H1 (cell line): ENCODE data around the gene SVOPL. TPM values are rescaled to one million over a fixed set of nuclear protein-coding genes. Genes with fewer than 3 reads are reported as not detected.

Source experiments
- CBX5 ChIP-seq: fragments of 300-800, 300-1000 bp; sonication (generic); IDR thresholded peaks from 2 replicates; pipeline ENCODE4 v1.7.1; 2016; ENCODE audit warnings: antibody characterized with exemption, low read length, low read depth
- CHD2 ChIP-seq: IDR thresholded peaks from 2 replicates; pipeline ENCODE4 v1.6.1; 2012; ENCODE audit warnings: low read length, improper control_type of control experiment
- HDAC2 ChIP-seq, 2 experiments: fragments of 300-600 bp in 1 of 2; sonication (generic) in 1 of 2; IDR thresholded peaks; 2 replicates each; pipeline ENCODE4 v1.6.1; 2011 to 2012; ENCODE audit warnings: low read depth in 2 of 2, low read length in 2 of 2, mild to moderate bottlenecking in 2 of 2, moderate library complexity in 2 of 2, borderline replicate concordance in 1 of 2, inconsistent platforms in 1 of 2
- RBBP5 ChIP-seq: IDR thresholded peaks from 2 replicates; pipeline ENCODE4 v1.7.1; 2012; ENCODE audit warnings: low read depth, mild to moderate bottlenecking, inconsistent platforms, low read length, moderate library complexity, borderline replicate concordance
- RNF2 ChIP-seq: fragments of 200-900, 300-1000 bp; sonication (generic); IDR thresholded peaks from 2 replicates; pipeline ENCODE4 v1.7.1; 2016; ENCODE audit warnings: borderline replicate concordance, low read depth, mild to moderate bottlenecking, antibody characterized with exemption, low read length; ENCODE audit not compliant: poor library complexity, severe bottlenecking; ENCODE audit errors: missing control alignments
- SAP30 ChIP-seq: fragments of 300-600 bp; sonication (generic); IDR thresholded peaks from 2 replicates; pipeline ENCODE4 v1.7.1; 2012; ENCODE audit warnings: low read length, moderate library complexity, mild to moderate bottlenecking, inconsistent platforms; ENCODE audit not compliant: insufficient read depth, insufficient replicate concordance
- TBP ChIP-seq: IDR thresholded peaks from 2 replicates; pipeline ENCODE4 v1.6.1; 2011; ENCODE audit warnings: low read depth, low read length, improper control_type of control experiment
- polyA plus RNA-seq, 7 experiments: library from polyadenylated mRNA; depleted of rRNA in 3 of 7; stranded (reverse) in 5 of 7; unstranded in 2 of 7; fragments of >200 nt in 5 of 7; fragments of 200-250 nt in 2 of 7; gene quantifications; 1 replicate in 5 of 7; 2 replicates in 1 of 7; 4 replicates in 1 of 7; pipeline versions ENCODE4 v1.2.1 to v1.2.3, GENCODE V29; 2011 to 2013; ENCODE audit warnings: missing spikeins in 2 of 7, mixed read lengths in 2 of 7
- total RNA-seq: library from RNA; stranded (reverse); fragmentation: NEBNext Ultra II Directional; extraction: Animal tissue kit (Norgen Biotek cat#: 25700); gene quantifications from 2 replicates; pipeline ENCODE4 v1.2.1, GENCODE V29; 2021

SVOPL gene
- total and polyA plus RNA-seq, 2 of the 8 experiments (the other 6 are each of a cell fraction or from before 2014, with no cell fraction given): 1.1 to 1.4 TPM

- no peak for TF ChIP-seq SAP30
- no peak for TF ChIP-seq TBP
- no peak for TF ChIP-seq HDAC2 (IDR thresholded peaks at IDR 0.05; ENCODE audit: borderline replicate concordance in 1 of 2, low read depth in 2 of 2, low read length in 2 of 2)
- no peak for TF ChIP-seq CBX5
- TF ChIP-seq CHD2: no peak
- no peak for TF ChIP-seq RBBP5
- no peak for TF ChIP-seq RNF2
Observed at GRCh38 chr7:138654616-138655015, 46.5 kb downstream of the SVOPL start (continued).
